ENCODE data around the gene RAB31.

Gene RAB31

GRCh38 chr18:9712611-9713010 lies 4.5 kb downstream of the RAB31 start:
- no peak for DNase-seq (ENCODE audit: low read depth)

DNA sequence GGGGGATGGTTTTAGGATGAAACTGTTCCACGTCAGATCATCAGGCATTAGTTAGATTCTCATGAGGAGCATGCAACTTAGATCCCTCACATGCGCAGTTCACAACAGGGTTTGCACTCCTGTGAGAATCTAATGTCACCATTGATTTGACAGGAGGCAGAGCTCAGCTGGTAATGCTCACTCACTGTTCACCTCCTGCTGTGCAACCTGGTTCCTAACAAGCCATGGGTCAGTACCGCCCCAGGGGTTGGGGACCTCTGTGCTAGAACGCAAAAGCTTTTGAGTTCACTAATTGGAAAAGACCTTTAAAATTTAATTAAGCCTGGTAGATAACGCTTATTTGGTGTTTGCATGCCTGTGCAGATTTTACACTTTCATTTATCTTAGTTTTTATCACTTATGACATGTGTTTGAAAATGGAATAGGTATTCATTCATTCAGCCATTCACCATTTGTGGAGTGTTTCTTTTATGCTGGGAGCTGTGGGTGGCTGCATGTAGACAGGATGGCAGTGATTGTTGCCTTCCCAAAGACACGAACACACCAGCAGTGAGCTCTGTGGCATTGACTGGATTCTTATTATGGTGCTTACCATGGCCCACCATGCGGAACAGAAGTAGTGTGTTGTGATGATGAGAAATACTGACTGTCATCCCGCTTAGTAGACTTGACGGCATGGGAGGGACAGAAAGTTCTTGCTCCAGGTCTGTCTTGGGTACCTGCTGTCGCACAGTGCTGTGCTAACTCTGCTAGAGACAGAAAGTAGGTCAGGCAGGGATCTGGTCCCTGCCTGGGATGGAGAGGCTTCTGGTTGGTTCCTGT lies 6.4 kb downstream of the RAB31 start:
- DNase-seq (ENCODE audit: low read depth): no peak

DNA sequence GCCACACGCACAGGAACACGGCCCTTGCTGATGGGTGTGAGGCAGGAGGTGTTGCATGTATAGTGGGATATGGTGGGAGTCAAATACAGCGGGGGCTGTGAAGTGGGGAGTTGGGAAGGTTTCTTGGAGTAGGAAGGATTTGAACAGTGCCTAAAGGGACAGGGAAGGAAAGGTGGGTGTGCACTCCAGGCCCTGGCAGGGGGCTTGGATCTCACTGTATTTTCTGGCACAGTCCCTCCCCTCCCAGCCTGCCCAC lies 6.9 kb downstream of the RAB31 start:
- DNase-seq (ENCODE audit: low read depth): no peak

- no peak for DNase-seq (ENCODE audit: low read depth)
These were observed 8.1 kb downstream of the RAB31 start for GRCh38 chr18:9715978-9716774.

DNA sequence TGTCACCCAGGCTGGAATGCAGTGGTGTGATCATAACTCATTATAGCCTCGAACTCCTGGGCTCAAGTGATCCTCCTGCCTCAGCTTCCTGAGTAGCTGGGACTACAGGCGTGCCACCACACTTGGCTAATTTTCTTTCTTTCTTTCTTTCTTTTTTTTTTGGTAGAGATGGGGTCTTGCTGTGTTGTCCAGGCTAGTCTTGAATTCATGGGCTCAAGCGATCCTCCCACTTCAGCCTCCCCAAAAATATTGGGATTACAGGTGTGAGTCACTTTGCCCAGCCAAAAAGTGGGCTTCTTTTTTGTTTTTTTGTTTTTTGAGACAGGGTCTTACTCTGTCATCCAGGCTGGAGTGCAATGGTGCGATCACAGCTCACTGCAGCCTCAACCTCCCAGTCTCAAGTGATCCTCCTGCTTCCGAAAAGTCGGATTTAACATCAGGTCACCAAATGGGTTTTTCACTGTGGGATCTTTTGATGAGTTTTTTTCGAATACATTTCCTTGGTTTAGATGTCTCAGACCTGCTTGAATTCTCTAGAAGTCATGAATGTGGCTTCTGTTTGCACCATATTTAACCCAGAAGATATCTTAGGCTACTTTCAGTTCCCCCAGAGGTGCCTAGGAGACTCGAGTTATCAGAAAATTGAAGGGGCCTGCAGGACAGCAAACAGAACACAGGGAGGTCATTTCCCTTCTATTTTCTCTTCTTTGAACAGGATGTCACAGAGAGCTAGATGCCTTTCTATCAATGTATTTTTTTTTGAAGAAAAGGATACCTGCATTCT lies 8.9 kb downstream of the RAB31 start:
- DNase-seq (ENCODE audit: low read depth): no peak

- DNase-seq (ENCODE audit: low read depth): no peak
These were observed 11.4 kb downstream of the RAB31 start for GRCh38 chr18:9719421-9719981.

DNA sequence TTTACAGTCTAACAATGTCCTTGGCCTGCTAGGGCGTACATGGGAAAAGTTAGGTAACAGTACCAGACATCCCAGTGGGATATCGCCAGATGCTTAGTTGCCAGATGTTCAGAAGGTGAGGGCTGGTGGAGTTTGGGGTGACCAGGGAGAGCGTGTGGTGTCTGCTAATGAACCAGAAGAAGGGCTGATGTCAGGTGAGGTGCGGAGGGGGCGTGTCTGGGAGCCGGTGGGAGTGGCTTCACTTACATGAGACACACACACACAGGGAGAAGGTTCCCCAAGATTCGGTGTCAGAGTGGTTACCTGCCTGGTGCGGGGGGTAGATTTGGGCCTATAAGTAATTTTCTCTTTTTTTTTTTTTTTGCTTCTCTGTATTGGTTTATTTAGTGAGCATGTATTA lies 12.2 kb downstream of the RAB31 start:
- DNase-seq (ENCODE audit: low read depth): no peak

- DNase-seq (ENCODE audit: low read depth): no peak
These were observed 13.9 kb downstream of the RAB31 start for GRCh38 chr18:9721893-9722550.

- no peak for DNase-seq (ENCODE audit: low read depth)
These were observed 14.6 kb downstream of the RAB31 start for GRCh38 chr18:9722691-9723090.

GRCh38 chr18:9724797-9725585 lies 16.9 kb downstream of the RAB31 start:
- DNase-seq (ENCODE audit: low read depth): no peak

DNA sequence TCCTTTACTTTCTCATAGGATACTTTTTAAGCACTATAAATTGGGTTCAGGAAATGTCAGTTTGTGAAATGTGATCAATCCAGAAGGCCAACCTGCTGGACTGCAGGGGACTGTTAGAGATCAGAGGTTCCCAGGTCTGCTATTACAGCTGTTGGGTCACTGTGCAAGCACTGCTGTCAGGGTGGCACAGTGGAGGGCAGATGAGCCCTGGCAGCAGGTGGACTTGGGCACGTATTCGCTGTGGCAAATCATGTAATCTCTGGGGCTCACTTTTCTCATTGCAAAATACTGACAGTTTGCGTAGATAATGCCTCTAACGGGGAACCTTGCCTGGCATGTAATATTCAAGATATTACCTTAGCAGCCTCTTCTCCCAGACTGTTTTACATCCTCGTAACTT lies 18.1 kb downstream of the RAB31 start:
- DNase-seq (ENCODE audit: low read depth): no peak

GRCh38 chr18:9726936-9727335 lies 18.8 kb downstream of the RAB31 start:
- DNase-seq (ENCODE audit: low read depth): no peak

- DNase-seq (ENCODE audit: low read depth): no peak
These were observed 22.7 kb downstream of the RAB31 start for GRCh38 chr18:9730786-9731185.

DNA sequence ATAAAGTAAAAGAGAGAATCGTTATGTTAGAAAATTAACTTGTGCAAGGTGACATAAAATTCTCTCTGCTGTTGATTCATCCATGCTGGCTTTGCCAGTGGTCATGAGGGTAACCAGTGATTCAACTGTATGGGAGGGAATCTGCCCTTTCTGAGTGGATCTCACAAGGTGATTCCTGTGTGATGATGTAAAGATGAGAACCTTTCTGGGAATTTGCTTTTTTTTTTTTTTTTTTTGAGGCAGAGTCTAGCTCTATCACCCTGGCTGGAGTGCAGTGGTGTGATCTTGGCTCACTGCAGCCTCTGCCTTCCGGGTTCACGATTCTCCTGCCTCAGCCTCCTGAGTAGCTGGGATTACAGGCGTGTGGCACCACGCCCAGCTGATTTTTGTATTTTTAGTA lies 23.3 kb downstream of the RAB31 start:
- DNase-seq (ENCODE audit: low read depth): no peak

DNA sequence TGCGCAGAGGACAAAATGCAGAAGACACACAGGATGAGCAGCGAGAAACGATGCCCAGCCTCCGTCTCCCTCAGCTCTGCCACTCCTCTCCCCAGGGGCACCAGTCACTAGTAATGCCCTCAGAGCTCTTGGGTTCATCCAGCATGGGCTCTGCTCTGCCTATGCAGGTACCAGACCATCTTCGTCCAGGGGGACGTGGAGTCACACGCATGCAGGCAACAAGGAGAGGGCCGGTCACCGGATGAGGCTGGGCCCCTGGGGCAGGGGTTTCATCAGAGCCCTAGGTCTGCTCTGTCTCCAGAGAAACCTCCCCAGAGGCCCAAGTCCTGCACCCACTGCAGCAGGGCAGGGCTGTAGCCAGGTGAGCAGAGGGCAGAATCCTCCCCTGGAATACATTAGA lies 23.9 kb downstream of the RAB31 start:
- DNase-seq (ENCODE audit: low read depth): no peak

DNA sequence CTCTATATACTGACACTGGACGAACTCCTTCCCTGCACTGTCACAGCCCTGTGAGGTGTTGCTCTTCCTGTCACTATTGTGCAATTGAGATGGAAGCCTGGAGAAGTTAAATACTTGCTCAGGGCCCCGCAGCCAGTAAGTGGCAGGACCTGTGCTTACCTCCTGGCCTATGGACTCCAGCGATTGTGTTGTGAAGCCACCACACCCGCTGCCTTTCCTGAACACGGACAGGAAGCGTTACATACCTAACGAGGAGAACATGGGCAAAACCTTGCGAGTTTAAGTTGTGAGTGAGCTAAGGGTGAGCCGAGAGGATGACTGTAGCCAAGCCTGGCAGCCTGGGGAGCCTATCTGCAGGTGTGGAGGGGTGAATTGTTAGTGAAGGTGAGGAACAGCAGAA lies 26.1 kb downstream of the RAB31 start:
- DNase-seq (ENCODE audit: low read depth): no peak

- DNase-seq (ENCODE audit: low read depth): no peak
These were observed 27.1 kb downstream of the RAB31 start for GRCh38 chr18:9735238-9735637.

DNA sequence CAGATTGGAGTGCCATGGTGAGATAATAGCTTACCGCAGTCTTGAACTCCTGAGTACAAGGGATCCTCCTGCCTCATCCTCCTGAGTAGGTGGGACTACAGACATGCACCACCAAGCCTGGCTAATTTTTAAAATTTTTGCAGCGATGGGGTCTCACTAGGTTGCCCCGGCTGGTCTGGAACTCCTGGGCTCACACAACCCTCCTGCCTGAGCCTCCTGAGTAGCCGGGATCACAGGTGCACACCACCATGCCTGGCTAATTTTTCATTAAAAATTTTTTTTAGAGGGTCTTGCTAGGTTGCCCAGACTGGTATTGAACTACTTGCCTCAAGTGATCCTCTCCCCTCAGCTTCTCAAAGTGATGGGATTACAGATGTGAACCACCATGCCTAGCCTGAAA lies 27.8 kb downstream of the RAB31 start:
- DNase-seq (ENCODE audit: low read depth): no peak

- DNase-seq (ENCODE audit: low read depth): no peak
These were observed 28.3 kb downstream of the RAB31 start for GRCh38 chr18:9736286-9736835.

- DNase-seq (ENCODE audit: low read depth): no peak
These were observed 28.9 kb downstream of the RAB31 start for GRCh38 chr18:9737006-9737405.

Data from stimulated activated CD4-positive, alpha-beta T cell treated with anti-CD3 and anti-CD28 coated beads, Interleukin-2, amount 100 ng/mL, for 4 hours (primary cell).